ENCODE measurements around the gene FHIT. TPM values are rescaled to one million over a fixed set of nuclear protein-coding genes. Genes with fewer than 3 reads are reported as not detected.

The FHIT gene
- total RNA-seq, 4 donors from 2014 or later: 5.0 to 15.3 (median 8.3) TPM

DNA sequence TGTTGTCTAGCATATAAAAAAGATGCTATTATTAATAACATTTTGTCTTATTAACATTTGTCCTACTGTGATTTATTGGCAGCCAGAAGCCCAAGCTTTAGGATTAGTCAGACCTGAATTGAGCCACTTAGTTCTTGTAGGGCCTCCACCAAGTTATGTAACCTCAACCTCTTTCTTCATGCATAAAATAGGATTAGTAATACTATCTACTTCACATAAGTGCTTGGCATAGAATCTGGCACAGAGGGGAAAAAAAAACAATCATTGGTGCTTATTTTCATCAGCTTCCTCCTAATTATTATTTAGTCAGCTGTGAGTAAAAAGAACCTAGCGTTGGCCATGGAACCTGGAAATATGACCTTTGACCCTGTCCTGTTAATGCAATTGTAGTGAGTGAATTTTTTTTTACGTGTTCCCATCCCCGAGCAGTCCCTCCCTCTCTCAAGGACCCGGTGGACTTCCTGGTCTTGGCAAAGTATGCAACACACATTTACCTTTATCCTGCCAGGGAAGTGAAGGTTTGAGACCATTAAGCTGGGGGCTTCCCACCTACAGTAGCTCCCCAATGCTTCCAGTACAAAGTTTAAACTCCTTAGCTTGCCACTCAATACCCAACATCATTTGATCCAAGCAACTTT, 136.8 kb downstream of the FHIT start:
- 73 to 79% methylated on average over 4 of the region's 4 CpGs for WGBS, 2 donors
- TF ChIP-seq POLR2A (IDR thresholded peaks at IDR 0.05): no peak
- TF ChIP-seq, protein P1, sequence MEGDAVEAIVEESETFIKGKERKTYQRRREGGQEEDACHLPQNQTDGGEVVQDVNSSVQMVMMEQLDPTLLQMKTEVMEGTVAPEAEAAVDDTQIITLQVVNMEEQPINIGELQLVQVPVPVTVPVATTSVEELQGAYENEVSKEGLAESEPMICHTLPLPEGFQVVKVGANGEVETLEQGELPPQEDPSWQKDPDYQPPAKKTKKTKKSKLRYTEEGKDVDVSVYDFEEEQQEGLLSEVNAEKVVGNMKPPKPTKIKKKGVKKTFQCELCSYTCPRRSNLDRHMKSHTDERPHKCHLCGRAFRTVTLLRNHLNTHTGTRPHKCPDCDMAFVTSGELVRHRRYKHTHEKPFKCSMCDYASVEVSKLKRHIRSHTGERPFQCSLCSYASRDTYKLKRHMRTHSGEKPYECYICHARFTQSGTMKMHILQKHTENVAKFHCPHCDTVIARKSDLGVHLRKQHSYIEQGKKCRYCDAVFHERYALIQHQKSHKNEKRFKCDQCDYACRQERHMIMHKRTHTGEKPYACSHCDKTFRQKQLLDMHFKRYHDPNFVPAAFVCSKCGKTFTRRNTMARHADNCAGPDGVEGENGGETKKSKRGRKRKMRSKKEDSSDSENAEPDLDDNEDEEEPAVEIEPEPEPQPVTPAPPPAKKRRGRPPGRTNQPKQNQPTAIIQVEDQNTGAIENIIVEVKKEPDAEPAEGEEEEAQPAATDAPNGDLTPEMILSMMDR (IDR thresholded peaks at IDR 0.05): no peak
- DNase-seq (ENCODE audit: low spot score in 2 of 2): no peak

DNA sequence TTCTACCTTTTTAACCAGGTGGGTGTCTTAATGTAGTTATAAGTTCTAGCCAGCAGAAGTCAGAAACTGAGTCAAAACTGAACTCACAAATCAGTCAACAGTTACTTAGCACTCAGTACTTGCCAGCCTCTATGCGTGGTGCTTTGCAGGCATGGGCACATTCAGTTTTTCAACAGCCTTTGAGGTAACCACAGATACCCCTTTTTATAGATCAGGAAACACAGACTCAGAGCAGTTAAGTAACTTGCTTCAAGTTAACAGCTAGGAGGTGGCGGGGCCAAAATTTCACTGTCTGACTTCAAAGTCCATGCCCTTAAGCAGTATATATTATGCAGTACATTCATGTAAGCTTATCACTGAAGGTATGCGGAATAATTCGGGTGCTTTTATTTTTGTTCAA, 139.4 kb downstream of the FHIT start:
- intact Hi-C loops (cut with DNase I; ENCODE audit: low total_unique reads): no loop called here
- DNase-seq (ENCODE audit: low spot score in 2 of 2): no peak
- WGBS, 2 donors: 74 to 84% methylated on average over 4 of the region's 4 CpGs
- TF ChIP-seq, protein P1 (IDR thresholded peaks at IDR 0.05): no peak
- no peak for TF ChIP-seq POLR2A (IDR thresholded peaks at IDR 0.05)
- no peak overlapping the region for H3K4me3 ChIP-seq (ENCODE audit: low read depth, poor library complexity, severe bottlenecking)

More for the DNA sequence above, 136.8 kb downstream of the FHIT start:
- no peak overlapping the region for H3K4me3 ChIP-seq (ENCODE audit: low read depth, poor library complexity, severe bottlenecking)
- intact Hi-C loops (cut with DNase I; ENCODE audit: low total_unique reads): no loop called here

DNA sequence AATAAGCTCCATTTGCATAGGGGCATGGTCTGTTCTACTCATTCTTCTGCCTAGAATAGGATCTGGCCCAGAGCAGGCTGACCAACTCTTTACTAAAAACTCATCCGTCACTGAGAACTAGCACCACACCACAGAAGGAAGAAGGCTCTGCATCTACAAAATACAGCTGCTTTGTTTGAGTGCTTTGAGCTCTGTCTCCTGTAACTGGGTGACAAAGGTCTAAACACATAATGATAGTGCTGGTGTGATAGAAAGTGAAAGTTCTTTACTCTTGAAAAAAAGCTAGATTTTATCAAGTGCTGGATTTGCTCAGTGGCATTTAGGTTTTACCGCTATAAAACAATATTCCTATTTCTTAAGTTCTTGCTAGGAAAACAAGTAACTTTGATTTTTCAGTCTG, 140.7 kb downstream of the FHIT start:
- no peak for DNase-seq (ENCODE audit: low spot score in 2 of 2)
- TF ChIP-seq, protein P1 (IDR thresholded peaks at IDR 0.05): no peak
- TF ChIP-seq POLR2A (IDR thresholded peaks at IDR 0.05): no peak
- no peak overlapping the region for H3K4me3 ChIP-seq (ENCODE audit: low read depth, poor library complexity, severe bottlenecking)
- intact Hi-C loops (cut with DNase I; ENCODE audit: low total_unique reads): no loop called here
- WGBS, 2 donors: 92 to 96% methylated on average over 2 of the region's 2 CpGs

DNA sequence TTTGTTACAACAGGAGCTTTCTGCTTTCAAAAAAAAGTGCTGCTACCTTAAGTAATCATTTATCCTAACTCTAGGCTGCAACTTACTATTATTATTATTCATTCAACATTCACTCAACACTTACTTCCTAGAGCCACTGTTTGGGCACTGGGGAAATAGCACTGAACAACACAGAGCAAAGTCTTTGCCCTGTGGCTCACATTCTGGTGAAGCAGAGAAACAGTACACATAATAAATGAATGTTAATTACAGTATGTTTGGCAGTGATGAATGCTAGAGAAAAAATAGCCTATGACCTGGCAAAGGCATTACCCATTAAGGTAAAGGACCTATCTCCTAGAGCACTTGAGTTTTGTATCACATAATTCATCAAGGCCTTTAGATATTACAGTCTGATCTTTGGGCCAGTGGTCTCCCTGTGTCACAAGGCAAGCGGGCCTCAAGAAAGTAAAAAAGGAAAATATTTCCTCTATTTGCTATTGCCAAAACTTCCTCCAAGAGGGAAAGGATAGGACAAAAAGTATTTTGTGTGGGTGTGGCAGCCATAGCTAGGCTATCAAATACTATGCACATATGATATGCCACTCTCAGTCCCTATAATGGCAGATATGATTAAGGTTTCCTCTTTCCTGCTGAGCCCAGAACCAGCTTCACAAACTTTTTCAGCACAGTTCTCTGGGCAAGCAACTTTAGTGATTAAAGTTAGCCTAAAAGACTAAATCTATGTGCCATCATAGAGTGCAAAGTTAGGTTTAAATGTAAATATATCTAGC, 142.8 kb downstream of the FHIT start:
- intact Hi-C loops (cut with DNase I; ENCODE audit: low total_unique reads): no loop called here
- WGBS, 2 donors: 0 to 94% methylated on average over 1 of the region's 1 CpG
- no peak for TF ChIP-seq POLR2A (IDR thresholded peaks at IDR 0.05)
- TF ChIP-seq, protein P1 (IDR thresholded peaks at IDR 0.05): no peak
- no peak for DNase-seq (ENCODE audit: low spot score in 2 of 2)
- no peak overlapping the region for H3K4me3 ChIP-seq (ENCODE audit: low read depth, poor library complexity, severe bottlenecking)

DNA sequence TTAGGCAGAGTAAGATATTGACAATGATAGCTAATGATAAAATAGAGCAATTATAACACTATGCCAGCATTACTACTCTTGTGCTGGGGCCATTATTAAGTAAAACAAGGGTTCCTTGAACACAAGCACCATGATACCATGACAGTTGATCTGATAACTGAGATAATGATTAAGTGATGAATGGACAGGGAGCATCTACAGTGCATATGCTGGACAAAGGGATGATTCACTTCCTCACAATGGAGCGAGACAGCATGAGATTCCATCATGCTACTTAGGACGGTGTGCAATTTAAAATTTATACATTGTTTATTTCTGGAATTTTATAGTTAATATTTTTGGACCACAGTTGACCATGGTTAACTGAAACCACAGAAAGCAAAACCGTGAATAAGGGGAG, 156.6 kb downstream of the FHIT start:
- DNase-seq (ENCODE audit: low spot score in 2 of 2): no peak
- intact Hi-C loops (cut with DNase I; ENCODE audit: low total_unique reads): no loop called here
- TF ChIP-seq, protein P1 (IDR thresholded peaks at IDR 0.05): no peak
- TF ChIP-seq POLR2A (IDR thresholded peaks at IDR 0.05): no peak
- 93 to 94% methylated on average over 3 of the region's 3 CpGs for WGBS, 2 donors
- H3K4me3 ChIP-seq (ENCODE audit: low read depth, poor library complexity, severe bottlenecking): no peak overlapping the region
